ENCODE data around the gene L3MBTL4. TPM values are rescaled to one million over a fixed set of nuclear protein-coding genes. Genes with fewer than 3 reads are reported as not detected.

The L3MBTL4 gene
- total RNA-seq, 1 donor from 2014 or later: 7.5 TPM

- no peak for DNase-seq (ENCODE audit: low spot score)
Measured at GRCh38 chr18:5998166-5998881, 416.4 kb downstream of the L3MBTL4 start.

GRCh38 chr18:5997361-5997760, 417.4 kb downstream of the L3MBTL4 start:
- DNase-seq (ENCODE audit: low spot score): no peak

GRCh38 chr18:5995626-5996025, 419.1 kb downstream of the L3MBTL4 start:
- DNase-seq (ENCODE audit: low spot score): no peak

- DNase-seq (ENCODE audit: low spot score): no peak
Measured at GRCh38 chr18:5993938-5994337, 420.8 kb downstream of the L3MBTL4 start.

- no peak for DNase-seq (ENCODE audit: low spot score)
Measured at GRCh38 chr18:5992381-5992780, 422.3 kb downstream of the L3MBTL4 start.

- no peak for DNase-seq (ENCODE audit: low spot score)
Measured at GRCh38 chr18:5987249-5987648, 427.5 kb downstream of the L3MBTL4 start.

- no peak for DNase-seq (ENCODE audit: low spot score)
Measured at GRCh38 chr18:5986257-5986931, 428.3 kb downstream of the L3MBTL4 start.

- DNase-seq (ENCODE audit: low spot score): no peak
Measured at GRCh38 chr18:5984245-5984644, 430.5 kb downstream of the L3MBTL4 start.

GRCh38 chr18:5983488-5983887, 431.2 kb downstream of the L3MBTL4 start:
- DNase-seq (ENCODE audit: low spot score): no peak

GRCh38 chr18:5982332-5982731, 432.4 kb downstream of the L3MBTL4 start:
- DNase-seq (ENCODE audit: low spot score): no peak

- no peak for DNase-seq (ENCODE audit: low spot score)
Measured at GRCh38 chr18:5980721-5981120, 434.0 kb downstream of the L3MBTL4 start.

- no peak for DNase-seq (ENCODE audit: low spot score)
Measured at GRCh38 chr18:5979971-5980457, 434.7 kb downstream of the L3MBTL4 start.

GRCh38 chr18:5979176-5979888, 435.4 kb downstream of the L3MBTL4 start:
- DNase-seq (ENCODE audit: low spot score): no peak

GRCh38 chr18:5977022-5977421, 437.7 kb downstream of the L3MBTL4 start:
- no peak for DNase-seq (ENCODE audit: low spot score)

- DNase-seq (ENCODE audit: low spot score): no peak
Measured at GRCh38 chr18:5975111-5976002, 439.4 kb downstream of the L3MBTL4 start.

GRCh38 chr18:5974696-5975095, 440.0 kb downstream of the L3MBTL4 start:
- no peak for DNase-seq (ENCODE audit: low spot score)

GRCh38 chr18:5973099-5973498, 441.6 kb downstream of the L3MBTL4 start:
- DNase-seq (ENCODE audit: low spot score): no peak

GRCh38 chr18:5972298-5972697, 442.4 kb downstream of the L3MBTL4 start:
- DNase-seq (ENCODE audit: low spot score): no peak

GRCh38 chr18:5969989-5970403, 444.7 kb downstream of the L3MBTL4 start:
- DNase-seq (ENCODE audit: low spot score): no peak

- no peak for DNase-seq (ENCODE audit: low spot score)
Measured at GRCh38 chr18:5969355-5969988, 445.2 kb downstream of the L3MBTL4 start.

- DNase-seq (ENCODE audit: low spot score): no peak
Measured at GRCh38 chr18:5967666-5968065, 447.0 kb downstream of the L3MBTL4 start.

Data from mesenteric fat pad (tissue), 1 donor.